Hepatocyte (in vitro differentiated cells): ENCODE measurements around the gene EEIG1. TPM values are rescaled to one million over a fixed set of nuclear protein-coding genes. Genes with fewer than 3 reads are reported as not detected.
A peak's percentile ranks its signal among the peaks of the same experiment; 100 is the strongest.

Experiments used
- DNase-seq: peaks from one replicate; pipeline ENCODE4 v3.0.0-alpha.2; 2016; ENCODE audit warnings: low spot score
- H2AFZ ChIP-seq: fragments of 200-600 bp; sonication (generic); 2 replicates; pipeline ENCODE4 v1.6.0; 2016; ENCODE audit warnings: antibody characterized with exemption, mild to moderate bottlenecking
- H3K27ac ChIP-seq: fragments of 200-600 bp; sonication (generic); 2 replicates; pipeline ENCODE4 v1.5.1; 2016; ENCODE audit warnings: mild to moderate bottlenecking
- H3K27me3 ChIP-seq: fragments of 200-600 bp; sonication (generic); 2 replicates; pipeline ENCODE4 v1.6.1; 2016
- H3K36me3 ChIP-seq: fragments of 200-600 bp; sonication (generic); replicated peaks from 2 replicates; pipeline ENCODE4 v1.5.1; 2016; ENCODE audit warnings: low read depth; ENCODE audit not compliant: insufficient read depth
- H3K4me1 ChIP-seq: fragments of 200-600 bp; sonication (generic); 2 replicates; pipeline ENCODE4 v1.5.1; 2016; ENCODE audit warnings: mild to moderate bottlenecking, moderate library complexity; ENCODE audit not compliant: insufficient read depth
- H3K4me2 ChIP-seq: fragments of 200-600 bp; sonication (generic); 2 replicates; pipeline ENCODE4 v1.6.0; 2016
- H3K4me3 ChIP-seq: fragments of 200-600 bp; sonication (generic); 2 replicates; pipeline ENCODE4 v1.5.1; 2016; ENCODE audit warnings: mild to moderate bottlenecking
- H3K79me2 ChIP-seq: fragments of 200-600 bp; sonication (generic); 2 replicates; pipeline ENCODE4 v1.6.0; 2017; ENCODE audit warnings: mild to moderate bottlenecking
- H3K9me2 ChIP-seq: fragments of 200-600 bp; sonication (generic); replicated peaks from 2 replicates; pipeline ENCODE4 v1.6.0; 2017; ENCODE audit warnings: mild to moderate bottlenecking; ENCODE audit not compliant: insufficient read depth
- H3K9me3 ChIP-seq: fragments of 200-600 bp; sonication (generic); 2 replicates; pipeline ENCODE4 v1.5.1; 2016; ENCODE audit warnings: low read depth, mild to moderate bottlenecking
- H4K20me1 ChIP-seq: fragments of 200-600 bp; sonication (generic); 2 replicates; pipeline ENCODE4 v1.6.0; 2016; ENCODE audit warnings: mild to moderate bottlenecking; ENCODE audit not compliant: insufficient read depth, poor library complexity, severe bottlenecking
- EZH2 ChIP-seq: fragments of 200-600 bp; sonication (generic); IDR thresholded peaks from 2 replicates; pipeline ENCODE4 v1.6.1; 2016; ENCODE audit warnings: antibody characterized with exemption, mild to moderate bottlenecking, borderline replicate concordance
- EZH2phosphoT487 ChIP-seq: fragments of 200-600 bp; sonication (generic); IDR thresholded peaks from one replicate; pipeline ENCODE4 v1.6.1; 2018; ENCODE audit warnings: antibody characterized with exemption, mild to moderate bottlenecking, low read depth, moderate library complexity; ENCODE audit not compliant: unreplicated experiment, severe bottlenecking
- WGBS: methylation state at CpG from one replicate; pipeline ENCODE4 v1.1.6; 2016; ENCODE audit warnings: low lambda C conversion rate; ENCODE audit errors: missing lambda C conversion rate; 5-methylcytosine and 5-hydroxymethylcytosine counted together
- polyA plus RNA-seq: library from polyadenylated mRNA; unstranded; fragments of >200 nt; fragmentation: Nextera tagmentation; extraction: Ambion mirVana; gene quantifications from 2 replicates; pipeline ENCODE4 v1.2.1, GENCODE V29; 2016
- total RNA-seq: library from RNA; depleted of rRNA; stranded (reverse); fragments of >200 nt; gene quantifications from 2 replicates; pipeline ENCODE4 v1.2.3, GENCODE V29; 2014
- TF ChIP-seq, protein P1 (sequence below): fragments of 200-600 bp; sonication (generic); IDR thresholded peaks from 2 replicates; pipeline ENCODE4 v1.5.1; 2016; ENCODE audit warnings: antibody characterized with exemption, mild to moderate bottlenecking; ENCODE audit not compliant: poor library complexity

The EEIG1 gene
- total and polyA plus RNA-seq, 2 experiments from 2014 or later = 38.1 to 43.6 TPM

DNA sequence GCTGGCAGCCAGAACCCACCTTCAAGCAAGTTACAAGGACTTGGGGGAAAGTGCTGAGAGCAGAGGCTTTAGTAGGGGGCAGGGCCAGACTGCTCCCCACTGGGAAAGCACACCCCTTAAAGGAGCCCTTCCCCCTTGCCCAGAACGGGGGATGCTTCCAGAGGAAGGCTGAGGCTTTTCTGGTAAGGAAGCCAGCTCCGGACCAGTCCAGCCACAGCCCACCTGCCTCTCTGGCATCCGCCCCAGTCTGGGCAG lies 38.9 kb downstream of the EEIG1 start:
- H4K20me1 ChIP-seq = no peaks in the 10 kb centered on the region
- WGBS = 80% methylated on average over 3 of the region's 3 CpGs

DNA sequence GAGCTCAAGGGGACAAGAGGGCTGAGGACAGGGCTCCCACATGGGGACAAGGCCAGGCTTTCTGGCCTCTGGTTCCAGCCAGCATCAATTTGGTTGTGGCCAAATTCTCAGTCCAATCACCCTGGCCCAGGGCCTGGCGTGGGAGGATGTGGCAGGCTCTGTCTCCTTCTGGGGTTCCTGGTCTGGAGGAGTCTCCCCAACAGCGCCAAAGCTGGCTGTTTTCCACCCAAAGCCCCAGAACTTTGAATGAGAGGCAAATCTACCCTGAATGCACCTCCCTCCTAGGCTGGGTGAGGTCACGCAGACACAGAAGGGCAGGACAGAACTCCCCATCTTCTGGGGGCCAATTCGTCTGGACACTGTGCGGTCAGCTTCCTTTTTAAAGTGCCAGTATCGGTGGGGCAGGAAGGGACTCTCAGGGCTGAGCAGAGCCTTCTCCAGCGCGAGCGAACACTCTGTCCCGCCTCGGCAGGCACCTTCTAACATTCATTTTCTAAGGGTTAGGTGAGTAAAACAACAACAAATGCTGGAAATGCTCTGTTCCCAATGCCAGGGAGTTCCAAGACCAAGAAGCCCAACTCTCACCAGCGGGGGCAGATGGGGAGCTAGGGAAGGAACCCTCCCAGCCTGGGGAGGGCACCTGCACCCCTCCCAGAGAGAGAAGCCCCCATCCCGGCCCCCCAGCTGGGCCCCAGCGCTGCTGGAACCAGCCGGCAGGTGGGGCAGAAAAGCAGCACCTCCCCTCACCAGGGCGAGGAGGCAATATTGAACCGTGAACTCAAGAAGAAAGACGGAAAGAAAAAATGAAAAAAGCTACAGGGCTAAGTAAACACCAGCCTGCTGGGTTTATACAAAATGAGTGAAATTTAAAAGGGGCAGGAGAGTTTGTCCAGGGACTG lies 39.5 kb downstream of the EEIG1 start:
- 81% methylated on average over 18 of the region's 18 CpGs for WGBS
- no peaks in the 10 kb centered on the region for H3K36me3 ChIP-seq
- H3K4me3 ChIP-seq = no peak overlapping the region
- peak overlapping the region; percentile 57 for H3K27ac ChIP-seq
- H3K4me1 ChIP-seq = peaks cover 21% of the 10 kb centered on the region
- no peak overlapping the region for H3K4me2 ChIP-seq
- no peaks in the 10 kb centered on the region for H3K27me3 ChIP-seq
- TF ChIP-seq EZH2 (no peak), EZH2phosphoT487 (no peak)
- TF ChIP-seq, protein P1, sequence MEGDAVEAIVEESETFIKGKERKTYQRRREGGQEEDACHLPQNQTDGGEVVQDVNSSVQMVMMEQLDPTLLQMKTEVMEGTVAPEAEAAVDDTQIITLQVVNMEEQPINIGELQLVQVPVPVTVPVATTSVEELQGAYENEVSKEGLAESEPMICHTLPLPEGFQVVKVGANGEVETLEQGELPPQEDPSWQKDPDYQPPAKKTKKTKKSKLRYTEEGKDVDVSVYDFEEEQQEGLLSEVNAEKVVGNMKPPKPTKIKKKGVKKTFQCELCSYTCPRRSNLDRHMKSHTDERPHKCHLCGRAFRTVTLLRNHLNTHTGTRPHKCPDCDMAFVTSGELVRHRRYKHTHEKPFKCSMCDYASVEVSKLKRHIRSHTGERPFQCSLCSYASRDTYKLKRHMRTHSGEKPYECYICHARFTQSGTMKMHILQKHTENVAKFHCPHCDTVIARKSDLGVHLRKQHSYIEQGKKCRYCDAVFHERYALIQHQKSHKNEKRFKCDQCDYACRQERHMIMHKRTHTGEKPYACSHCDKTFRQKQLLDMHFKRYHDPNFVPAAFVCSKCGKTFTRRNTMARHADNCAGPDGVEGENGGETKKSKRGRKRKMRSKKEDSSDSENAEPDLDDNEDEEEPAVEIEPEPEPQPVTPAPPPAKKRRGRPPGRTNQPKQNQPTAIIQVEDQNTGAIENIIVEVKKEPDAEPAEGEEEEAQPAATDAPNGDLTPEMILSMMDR = no peak
- H3K79me2 ChIP-seq = peaks cover 17% of the 10 kb centered on the region
- DNase-seq = no peak
- H4K20me1 ChIP-seq = no peaks in the 10 kb centered on the region
- no peaks in the 10 kb centered on the region for H3K9me2 ChIP-seq
- H2AFZ ChIP-seq = no peak overlapping the region
- no peaks in the 10 kb centered on the region for H3K9me3 ChIP-seq

More for the DNA sequence above, 38.9 kb downstream of the EEIG1 start:
- no peak for DNase-seq
- H3K79me2 ChIP-seq = peaks cover 17% of the 10 kb centered on the region
- TF ChIP-seq, protein P1 = no peak
- TF ChIP-seq EZH2 = no peak
- TF ChIP-seq EZH2phosphoT487 = no peak
- no peak overlapping the region for H3K4me3 ChIP-seq
- peaks cover 21% of the 10 kb centered on the region for H3K4me1 ChIP-seq
- H3K36me3 ChIP-seq = no peaks in the 10 kb centered on the region
- H3K9me3 ChIP-seq = no peaks in the 10 kb centered on the region
- no peaks in the 10 kb centered on the region for H3K27me3 ChIP-seq
- H3K9me2 ChIP-seq = no peaks in the 10 kb centered on the region
- H3K4me2 ChIP-seq = no peak overlapping the region
- H2AFZ ChIP-seq = no peak overlapping the region
- peak overlapping the region; percentile 57 for H3K27ac ChIP-seq

DNA sequence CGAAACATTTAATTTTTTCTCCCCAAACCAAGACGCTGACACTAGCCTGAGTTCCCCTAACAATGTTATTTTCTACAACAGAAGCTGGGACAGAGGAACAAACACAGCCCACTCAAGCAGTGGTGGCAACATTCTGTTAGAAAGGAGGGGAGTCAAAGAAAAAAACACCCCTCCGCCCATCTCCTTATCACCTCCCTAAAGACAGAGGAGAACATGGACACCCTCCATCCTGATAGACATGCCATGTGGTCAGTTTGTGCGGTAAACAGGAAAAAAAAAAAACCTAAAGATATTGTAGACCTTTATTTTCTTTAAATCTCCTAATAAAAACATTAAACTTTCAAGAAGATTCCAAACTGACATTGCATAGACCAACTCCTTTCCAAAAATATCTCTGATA lies 40.2 kb downstream of the EEIG1 start:
- H3K4me2 ChIP-seq = no peak overlapping the region
- no peaks in the 10 kb centered on the region for H3K36me3 ChIP-seq
- no peak overlapping the region for H2AFZ ChIP-seq
- DNase-seq = no peak
- H4K20me1 ChIP-seq = no peaks in the 10 kb centered on the region
- H3K27ac ChIP-seq = no peak overlapping the region
- H3K79me2 ChIP-seq = peaks cover 17% of the 10 kb centered on the region
- H3K4me3 ChIP-seq = no peak overlapping the region
- peaks cover 25% of the 10 kb centered on the region for H3K4me1 ChIP-seq
- WGBS = 97% methylated on average over 4 of the region's 4 CpGs
- H3K9me2 ChIP-seq = no peaks in the 10 kb centered on the region
- H3K9me3 ChIP-seq = no peaks in the 10 kb centered on the region
- TF ChIP-seq EZH2phosphoT487 (no peak), EZH2 (no peak)
- TF ChIP-seq, protein P1 = no peak
- H3K27me3 ChIP-seq = no peaks in the 10 kb centered on the region
